ENCODE measurements around the gene CORO1C. TPM values are rescaled to one million over a fixed set of nuclear protein-coding genes. Genes with fewer than 3 reads are reported as not detected.
A peak's percentile ranks its signal among the peaks of the same experiment; 100 is the strongest.

The CORO1C gene
- polyA plus RNA-seq, 2 of the 4 experiments (the other 2 are of a cell fraction): 166 to 245 TPM

- POLR2A ChIA-PET: no interaction called here
Observed at GRCh38 chr12:108611884-108612415, 119.4 kb downstream of the CORO1C start.

GRCh38 chr12:108610856-108611605, 120.3 kb downstream of the CORO1C start:
- TF ChIP-seq RCOR1 (IDR thresholded peaks at IDR 0.05; ENCODE audit: low read depth, low read length): no peak
- TF ChIP-seq, protein P1, sequence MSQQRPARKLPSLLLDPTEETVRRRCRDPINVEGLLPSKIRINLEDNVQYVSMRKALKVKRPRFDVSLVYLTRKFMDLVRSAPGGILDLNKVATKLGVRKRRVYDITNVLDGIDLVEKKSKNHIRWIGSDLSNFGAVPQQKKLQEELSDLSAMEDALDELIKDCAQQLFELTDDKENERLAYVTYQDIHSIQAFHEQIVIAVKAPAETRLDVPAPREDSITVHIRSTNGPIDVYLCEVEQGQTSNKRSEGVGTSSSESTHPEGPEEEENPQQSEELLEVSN (IDR thresholded peaks at IDR 0.05; ENCODE audit: borderline replicate concordance, low read depth): no peak
- no peak for TF ChIP-seq CEBPB (IDR thresholded peaks at IDR 0.05)
- no peak for TF ChIP-seq SREBF2 (IDR thresholded peaks at IDR 0.05)
- TF ChIP-seq CHD2 (IDR thresholded peaks at IDR 0.05; ENCODE audit: low read length, partially characterized antibody): no peak
- no peak for TF ChIP-seq FOXS1 (CRISPR knock-in tag; IDR thresholded peaks at IDR 0.05)
- no peak for TF ChIP-seq FOSL2 (IDR thresholded peaks at IDR 0.05)
- TF ChIP-seq FOSL2 (CRISPR knock-in tag; IDR thresholded peaks at IDR 0.05): no peak
- TF ChIP-seq JUN (IDR thresholded peaks at IDR 0.05): no peak
- TF ChIP-seq KDM5A (IDR thresholded peaks at IDR 0.05): no peak
- peaks cover 19% of the 10 kb centered on the region for H3K4me1 ChIP-seq
- ChIA-PET POLR2A (no interaction called here), CTCF (interaction anchor here (1.6 to 20.7 kb wide), 2 partner anchors 22 to 44 kb away, joined by 4 to 533 read pairs; partner anchors contain the start of genes ISCU and SART3)
- 77% methylated on average over 15 of the region's 15 CpGs for WGBS (ENCODE audit: missing lambda C conversion rate)
- no peak overlapping the region for H3K4me2 ChIP-seq
- no peaks in the 10 kb centered on the region for H3K9me3 ChIP-seq
- ATAC-seq: no peak
- H3K4me3 ChIP-seq: no peak overlapping the region
- H3K27ac ChIP-seq: peak overlapping the region in 1 of 2 experiments; percentile 25; a peak in 1 of 6 replicates
- DNase-seq (ENCODE audit: low read depth in 1 of 2, low spot score in 1 of 2): no peak
- no peak for FAIRE-seq

More at GRCh38 chr12:108611884-108612415, 119.4 kb downstream of the CORO1C start:
- CTCF ChIA-PET: interaction anchor here (0.7 to 20.7 kb wide), 7 partner anchors 23 to 359 kb away, joined by 3 to 533 read pairs (median 3); partner anchors contain the start of genes ISCU and SART3
- 56% methylated on average over 5 of the region's 5 CpGs for WGBS (ENCODE audit: missing lambda C conversion rate)
- ATAC-seq (peak; percentile 49 to 64; a peak in 5 of 6 replicates), FAIRE-seq (no peak), DNase-seq (ENCODE audit: low read depth in 1 of 2, low spot score in 1 of 2) (peak; percentile 52 to 55)
- Histone ChIP-seq H3K4me2 (0 out of 3 replicates have a peak overlapping the region, but pooled peaks have one; percentile 2), H3K9me3 (no peaks in the 10 kb centered on the region), H3K27ac (peak overlapping the region in 1 of 2 experiments; percentile 59; a peak in 1 of 6 replicates), H3K4me1 (peaks cover 19% of the 10 kb centered on the region), H3K4me3 (no peak overlapping the region)
- peak; percentile 33 for TF ChIP-seq CTCF (IDR thresholded peaks at IDR 0.05)
- TF ChIP-seq RAD21 (conservative IDR thresholded peaks at IDR 0.05 in 1 of 2, IDR thresholded peaks at IDR 0.05 in 1 of 2): peak in 1 of 2 experiments; percentile 18; a peak in 1 of 5 replicates
- no peak for TF ChIP-seq HES2 (IDR thresholded peaks at IDR 0.05)
- TF ChIP-seq, protein P2, sequence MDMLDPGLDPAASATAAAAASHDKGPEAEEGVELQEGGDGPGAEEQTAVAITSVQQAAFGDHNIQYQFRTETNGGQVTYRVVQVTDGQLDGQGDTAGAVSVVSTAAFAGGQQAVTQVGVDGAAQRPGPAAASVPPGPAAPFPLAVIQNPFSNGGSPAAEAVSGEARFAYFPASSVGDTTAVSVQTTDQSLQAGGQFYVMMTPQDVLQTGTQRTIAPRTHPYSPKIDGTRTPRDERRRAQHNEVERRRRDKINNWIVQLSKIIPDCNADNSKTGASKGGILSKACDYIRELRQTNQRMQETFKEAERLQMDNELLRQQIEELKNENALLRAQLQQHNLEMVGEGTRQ (IDR thresholded peaks at IDR 0.05): no peak
- no peak for TF ChIP-seq FOSL2 (IDR thresholded peaks at IDR 0.05)
- peak; percentile 78 for TF ChIP-seq FOSL2 (CRISPR knock-in tag; IDR thresholded peaks at IDR 0.05)
- 0 out of 2 replicates have a peak, but pooled peaks have one; percentile 21 for TF ChIP-seq MAX (IDR thresholded peaks at IDR 0.05)

DNA sequence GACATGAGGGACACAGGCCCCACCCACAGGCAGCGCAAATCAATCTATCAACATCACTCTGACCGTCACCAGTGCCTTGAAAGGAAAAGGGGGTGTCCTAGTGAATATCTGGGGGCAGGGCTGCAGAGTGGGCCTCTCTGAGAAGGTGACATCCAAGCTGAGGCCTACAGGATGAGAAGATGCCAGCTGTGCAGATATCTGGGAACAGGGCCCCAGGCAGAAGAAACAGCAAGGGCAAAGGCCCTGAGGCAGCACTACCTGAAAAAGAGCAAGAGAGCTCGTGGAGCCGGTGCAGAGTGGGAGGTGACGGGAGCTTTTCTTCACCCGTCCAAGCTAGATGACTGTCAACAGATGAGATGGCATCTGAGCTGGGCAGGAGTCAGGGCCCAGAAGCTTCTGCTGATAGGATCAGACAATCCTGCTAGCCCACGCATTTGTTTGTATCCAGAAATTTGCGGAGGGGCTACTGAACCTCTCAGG, 120.9 kb downstream of the CORO1C start:
- POLR2A ChIA-PET: no interaction called here
- no peaks in the 10 kb centered on the region for H3K9me3 ChIP-seq
- no peak overlapping the region for H3K4me3 ChIP-seq
- 91% methylated on average over 8 of the region's 8 CpGs for WGBS (ENCODE audit: missing lambda C conversion rate)
- no peak overlapping the region for H3K4me2 ChIP-seq
- no peak for ATAC-seq
- no peak for FAIRE-seq
- H3K27ac ChIP-seq: peak overlapping the region in 1 of 2 experiments; percentile 25; a peak in 1 of 6 replicates
- no peak for DNase-seq (ENCODE audit: low read depth in 1 of 2, low spot score in 1 of 2)
- CTCF ChIA-PET: interaction anchor here (1.5 to 20.7 kb wide), 3 partner anchors 22 to 193 kb away, joined by 4 to 533 read pairs (median 4); partner anchors contain the start of genes ISCU and SART3
- H3K4me1 ChIP-seq: peaks cover 19% of the 10 kb centered on the region
- TF ChIP-seq HOXA7 (CRISPR knock-in tag; IDR thresholded peaks at IDR 0.05) (no peak), NPAS2 (CRISPR knock-in tag; IDR thresholded peaks at IDR 0.05; ENCODE audit: borderline replicate concordance) (no peak), BHLHE40 (IDR thresholded peaks at IDR 0.05; ENCODE audit: low read depth, low read length) (no peak), REST (IDR thresholded peaks at IDR 0.05) (no peak), MYC (IDR thresholded peaks at IDR 0.05; ENCODE audit: borderline replicate concordance, low read length) (no peak), EHMT2 (IDR thresholded peaks at IDR 0.05; ENCODE audit: low read depth) (no peak), CBX2 (IDR thresholded peaks at IDR 0.05; ENCODE audit: borderline replicate concordance, low read depth) (no peak), PHF8 (IDR thresholded peaks at IDR 0.05; ENCODE audit: borderline replicate concordance, low read depth) (no peak), ZC3H11A (IDR thresholded peaks at IDR 0.05) (no peak)
